Pancreas (tissue), 10 donors: ENCODE measurements around the gene CAPN10. TPM values are rescaled to one million over a fixed set of nuclear protein-coding genes. Genes with fewer than 3 reads are reported as not detected.
"Not testable (repeated sequence)": the region's sequence is repeated elsewhere in the genome, so short reads cannot be mapped to it uniquely, and the experiment has no call there.

Source experiments
- ATAC-seq, 4 donors: fragments of 200-7000 bp; cut with Tn5 transposase; one replicate each; pipeline versions ENCODE4 v1.8.0 to v1.9.1; 2020; ENCODE audit warnings: mild to moderate bottlenecking in 4 of 4, moderate library complexity in 4 of 4
- DNase-seq, 6 donors: peaks; one replicate each; pipeline ENCODE4 v3.0.0-alpha.2; 2020
- FAIRE-seq: peaks from 2 replicates; lab custom pipeline; 2012; peaks lifted over from hg19 to GRCh38; lab: Jason Lieb, UNC
- H3K27ac ChIP-seq, 4 donors: fragments of 200-600 bp; sonication (generic); 1 replicate in 3 of 4; 2 replicates in 1 of 4; pipeline versions ENCODE4 v1.5.0 to v1.8.0; 2020
- H3K27me3 ChIP-seq, 4 donors: fragments of 200-600 bp; one replicate each; pipeline ENCODE4 v1.8.0; 2021
- H3K36me3 ChIP-seq, 3 donors: fragments of 200-600 bp; sonication (generic) in 1 of 3; one replicate each; pipeline versions ENCODE4 v1.5.0 to v1.8.0; 2020 to 2021
- H3K4me1 ChIP-seq, 3 donors: fragments of 200-600 bp; one replicate each; pipeline ENCODE4 v1.8.0; 2021
- H3K4me3 ChIP-seq, 4 donors: fragments of 200-600 bp; sonication (generic) in 2 of 4; one replicate each; pipeline versions ENCODE4 v1.5.0 to v1.8.0; 2020 to 2021
- H3K9me3 ChIP-seq, 4 donors: fragments of 200-600 bp; one replicate each; pipeline ENCODE4 v1.8.0; 2021
- WGBS, 2 donors: extraction: QIAGEN DNeasy Blood & Tissue Kit; methylation state at CpG; one replicate each; pipeline ENCODE4 v1.1.7; 2013; 5-methylcytosine and 5-hydroxymethylcytosine counted together
- intact Hi-C, 3 donors: fragments of 100-400 bp; cut with DNase I; formaldehyde crosslinking; loops; one replicate each; pipeline versions ENCODE4 v1.11.1 to v1.14.2; 2022
- polyA plus RNA-seq, 2 donors: library from polyadenylated mRNA; stranded (reverse); fragments of 200-250 nt; gene quantifications; one replicate each; pipeline ENCODE4 v1.2.3, GENCODE V29; 2013
- total RNA-seq, 6 donors: library from RNA; stranded (reverse); fragmentation: NEBNext Ultra II Directional in 4 of 6; extraction: Animal tissue kit (Norgen Biotek cat#: 25700) in 4 of 6; gene quantifications; one replicate each; pipeline versions ENCODE4 v1.2.1 to v1.2.4, GENCODE V29; 2021 to 2023
- TF ChIP-seq, protein P1 (sequence below), 4 donors: fragments of 200-600 bp; sonication (generic) in 3 of 4; IDR thresholded peaks; one replicate each; pipeline versions ENCODE4 v1.5.0 to v1.8.0; 2021; ENCODE audit warnings: antibody characterized with exemption in 4 of 4
- donor health status: healthy with polysubstance abuse.
- donor health status: DM: no; HTN: no; CAD: no; lungs with moderate emphysema.
- donor health status: DM: no; HTN: no; CAD: no.
- donor health status: control.
- donor health status: control.
- donor health status: Bipolar disorder and iron deficiency.
- donor health status: DM: yes; HTN: yes; CAD: no.
- donor health status: DM: no; HTN: no; CAD: no.
- donor health status: DM: no; HTN: no; CAD: no.
- donor health status: DM: yes; HTN: yes; CAD: no.

The CAPN10 gene, protein sequence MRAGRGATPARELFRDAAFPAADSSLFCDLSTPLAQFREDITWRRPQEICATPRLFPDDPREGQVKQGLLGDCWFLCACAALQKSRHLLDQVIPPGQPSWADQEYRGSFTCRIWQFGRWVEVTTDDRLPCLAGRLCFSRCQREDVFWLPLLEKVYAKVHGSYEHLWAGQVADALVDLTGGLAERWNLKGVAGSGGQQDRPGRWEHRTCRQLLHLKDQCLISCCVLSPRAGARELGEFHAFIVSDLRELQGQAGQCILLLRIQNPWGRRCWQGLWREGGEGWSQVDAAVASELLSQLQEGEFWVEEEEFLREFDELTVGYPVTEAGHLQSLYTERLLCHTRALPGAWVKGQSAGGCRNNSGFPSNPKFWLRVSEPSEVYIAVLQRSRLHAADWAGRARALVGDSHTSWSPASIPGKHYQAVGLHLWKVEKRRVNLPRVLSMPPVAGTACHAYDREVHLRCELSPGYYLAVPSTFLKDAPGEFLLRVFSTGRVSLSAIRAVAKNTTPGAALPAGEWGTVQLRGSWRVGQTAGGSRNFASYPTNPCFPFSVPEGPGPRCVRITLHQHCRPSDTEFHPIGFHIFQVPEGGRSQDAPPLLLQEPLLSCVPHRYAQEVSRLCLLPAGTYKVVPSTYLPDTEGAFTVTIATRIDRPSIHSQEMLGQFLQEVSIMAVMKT
- 10 to 100 TPM in 3 of 6 donors, 1 to 10 TPM in 3; 8.6 to 19.0 (median 10.9) TPM for total RNA-seq
- polyA plus RNA-seq = 10 to 100 TPM; 47.0 to 49.3 TPM

DNA sequence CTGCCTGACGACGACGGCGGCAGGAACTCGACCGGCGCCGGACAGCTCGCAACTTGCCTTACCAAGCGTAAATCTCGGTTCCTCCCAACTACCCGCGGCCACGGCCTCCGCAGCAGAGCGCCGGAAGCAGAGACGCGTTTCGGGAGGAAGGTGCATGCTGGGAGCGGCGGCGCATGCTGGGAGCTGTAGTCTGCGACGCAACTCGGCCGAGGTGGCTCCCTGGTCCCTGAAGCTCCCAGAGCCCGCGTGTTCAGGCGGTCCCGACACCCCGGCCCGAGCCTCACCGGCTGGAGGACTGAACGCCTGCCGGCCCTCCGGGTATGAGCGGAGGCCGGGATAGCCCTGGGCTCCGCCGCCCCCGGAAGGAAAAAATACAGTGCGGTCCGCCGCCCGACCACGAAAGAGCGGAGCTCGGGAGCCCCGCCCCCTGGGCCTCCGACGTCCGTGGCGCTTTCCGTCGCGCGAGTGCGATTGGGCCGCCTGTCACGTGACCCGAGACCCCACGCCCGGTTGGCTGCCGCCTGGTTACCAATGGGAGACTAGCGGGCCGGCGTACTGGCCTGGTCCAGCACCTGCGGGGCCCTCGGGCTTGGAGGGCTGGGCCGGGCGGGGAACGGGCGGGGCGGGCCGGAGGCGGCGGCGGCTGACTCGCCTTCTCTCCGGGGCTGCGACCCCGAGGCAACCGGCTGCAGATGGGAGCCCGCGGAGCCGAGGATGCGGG, at the start of gene CAPN10:
Gene CAPN10, plus strand, starts transcription at position 537 of the 721 bp plus-strand sequence. Its CDS starts 178 bp downstream, at position 715.
- H3K27me3 ChIP-seq = no peaks in the 10 kb centered on the region
- 0% methylated on average over 66 to 88 of the region's 88 CpGs for whole genome bisulfite sequencing, 2 donors
- intact Hi-C loops = no loop called here
- DNase-seq (peak; percentile 96 to 99 (median 98)), FAIRE-seq (no peak), ATAC-seq (peak; percentile 96 to 98 (median 98))
- H3K27ac ChIP-seq = peak within 1 kb of the TSS; percentile 74 to 95 (median 84)
- peak within 1 kb of the TSS; percentile 90 to 96 (median 94) for H3K4me3 ChIP-seq
- H3K9me3 ChIP-seq = no peaks in the 10 kb centered on the region
- H3K36me3 ChIP-seq = peaks cover 0 to 8% (median 0%) of the 10 kb centered on the region in 3 donors
- TF ChIP-seq, protein P1, sequence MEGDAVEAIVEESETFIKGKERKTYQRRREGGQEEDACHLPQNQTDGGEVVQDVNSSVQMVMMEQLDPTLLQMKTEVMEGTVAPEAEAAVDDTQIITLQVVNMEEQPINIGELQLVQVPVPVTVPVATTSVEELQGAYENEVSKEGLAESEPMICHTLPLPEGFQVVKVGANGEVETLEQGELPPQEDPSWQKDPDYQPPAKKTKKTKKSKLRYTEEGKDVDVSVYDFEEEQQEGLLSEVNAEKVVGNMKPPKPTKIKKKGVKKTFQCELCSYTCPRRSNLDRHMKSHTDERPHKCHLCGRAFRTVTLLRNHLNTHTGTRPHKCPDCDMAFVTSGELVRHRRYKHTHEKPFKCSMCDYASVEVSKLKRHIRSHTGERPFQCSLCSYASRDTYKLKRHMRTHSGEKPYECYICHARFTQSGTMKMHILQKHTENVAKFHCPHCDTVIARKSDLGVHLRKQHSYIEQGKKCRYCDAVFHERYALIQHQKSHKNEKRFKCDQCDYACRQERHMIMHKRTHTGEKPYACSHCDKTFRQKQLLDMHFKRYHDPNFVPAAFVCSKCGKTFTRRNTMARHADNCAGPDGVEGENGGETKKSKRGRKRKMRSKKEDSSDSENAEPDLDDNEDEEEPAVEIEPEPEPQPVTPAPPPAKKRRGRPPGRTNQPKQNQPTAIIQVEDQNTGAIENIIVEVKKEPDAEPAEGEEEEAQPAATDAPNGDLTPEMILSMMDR (IDR thresholded peaks at IDR 0.05) = no peak
- H3K4me1 ChIP-seq = peaks cover 10 to 23% (median 13%) of the 10 kb centered on the region in 3 donors

- WGBS, 2 donors = 95 to 97% methylated on average over 43 of the region's 43 CpGs
- intact Hi-C loops = no loop called here
- DNase-seq (peak in 1 of 6 donors; percentile 36), ATAC-seq (no peak), FAIRE-seq (no peak)
- TF ChIP-seq, protein P1 (IDR thresholded peaks at IDR 0.05) = no peak
- Histone ChIP-seq H3K36me3 (peaks cover 0 to 10% (median 0%) of the 10 kb centered on the region in 3 donors), H3K27ac (no peak overlapping the region), H3K4me3 (no peak overlapping the region), H3K4me1 (no peaks in the 10 kb centered on the region), H3K9me3 (no peaks in the 10 kb centered on the region), H3K27me3 (no peaks in the 10 kb centered on the region)
These were observed 48.3 kb upstream of the CAPN10 start for GRCh38 chr2:240538031-240538780.

- H3K27ac ChIP-seq, ATAC-seq, H3K36me3 ChIP-seq, H3K4me1 ChIP-seq, H3K4me3 ChIP-seq, FAIRE-seq, intact Hi-C loops, H3K9me3 ChIP-seq, H3K27me3 ChIP-seq: not testable (repeated sequence)
- peak in 1 of 6 donors; percentile 14 for DNase-seq
- WGBS, 2 donors = 98% methylated on average over 17 of the region's 17 CpGs
These were observed 47.4 kb upstream of the CAPN10 start for GRCh38 chr2:240539101-240539500.

DNA sequence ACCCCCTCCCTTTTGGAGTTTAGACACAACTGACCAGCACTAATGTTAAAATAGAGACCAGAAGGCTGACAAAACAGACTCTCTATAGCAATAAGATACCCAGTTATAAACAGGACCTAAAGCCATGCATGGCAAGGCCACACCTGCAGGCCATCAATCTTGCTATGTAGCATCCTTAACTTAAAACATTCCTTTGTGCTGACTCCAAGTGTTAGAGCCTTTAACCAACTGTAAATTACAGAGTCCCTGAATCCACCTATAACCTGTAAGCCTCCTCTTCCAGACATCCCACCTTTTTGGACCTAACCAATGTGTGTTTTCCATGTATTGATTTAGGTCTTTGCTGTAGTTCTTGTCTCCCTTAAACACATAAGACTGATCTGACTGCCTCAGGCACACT, 46.6 kb upstream of the CAPN10 start:
- H3K9me3 ChIP-seq = no peaks in the 10 kb centered on the region
- intact Hi-C loops = no loop called here
- peaks cover 0 to 10% (median 0%) of the 10 kb centered on the region in 3 donors for H3K36me3 ChIP-seq
- H3K27ac ChIP-seq = no peak overlapping the region
- TF ChIP-seq, protein P1 (IDR thresholded peaks at IDR 0.05) = no peak
- H3K27me3 ChIP-seq = no peaks in the 10 kb centered on the region
- FAIRE-seq = no peak
- no peak for DNase-seq
- H3K4me3 ChIP-seq = no peak overlapping the region
- ATAC-seq = no peak
- no peaks in the 10 kb centered on the region for H3K4me1 ChIP-seq
